Astrocyte (in vitro differentiated cells and primary cell): ENCODE measurements around the gene DSG2.

Experiments
- CTCF ChIP-seq: IDR thresholded peaks from 2 replicates; pipeline ENCODE4 v1.5.1; 2011; ENCODE audit warnings: low read depth, mild to moderate bottlenecking, inconsistent platforms, low read length, moderate library complexity; ENCODE audit not compliant: insufficient read depth
- EZH2 ChIP-seq: IDR thresholded peaks from 2 replicates; pipeline ENCODE4 v1.6.1; 2012; ENCODE audit warnings: mild to moderate bottlenecking, low read length, inconsistent platforms; ENCODE audit not compliant: insufficient read depth

GRCh38 chr18:31489311-31489710, 8.7 kb upstream of the DSG2 start:
- TF ChIP-seq EZH2 (no peak), CTCF (no peak)
